ENCODE measurements around the gene TBC1D8. TPM values are rescaled to one million over a fixed set of nuclear protein-coding genes. Genes with fewer than 3 reads are reported as not detected.
A peak's percentile ranks its signal among the peaks of the same experiment; 100 is the strongest.

The TBC1D8 gene
- total RNA-seq, 5 donors from 2014 or later (not counting 1 experiment from before 2014, with no cell fraction given), result 0.40 to 2.1 (median 2.0) TPM

DNA sequence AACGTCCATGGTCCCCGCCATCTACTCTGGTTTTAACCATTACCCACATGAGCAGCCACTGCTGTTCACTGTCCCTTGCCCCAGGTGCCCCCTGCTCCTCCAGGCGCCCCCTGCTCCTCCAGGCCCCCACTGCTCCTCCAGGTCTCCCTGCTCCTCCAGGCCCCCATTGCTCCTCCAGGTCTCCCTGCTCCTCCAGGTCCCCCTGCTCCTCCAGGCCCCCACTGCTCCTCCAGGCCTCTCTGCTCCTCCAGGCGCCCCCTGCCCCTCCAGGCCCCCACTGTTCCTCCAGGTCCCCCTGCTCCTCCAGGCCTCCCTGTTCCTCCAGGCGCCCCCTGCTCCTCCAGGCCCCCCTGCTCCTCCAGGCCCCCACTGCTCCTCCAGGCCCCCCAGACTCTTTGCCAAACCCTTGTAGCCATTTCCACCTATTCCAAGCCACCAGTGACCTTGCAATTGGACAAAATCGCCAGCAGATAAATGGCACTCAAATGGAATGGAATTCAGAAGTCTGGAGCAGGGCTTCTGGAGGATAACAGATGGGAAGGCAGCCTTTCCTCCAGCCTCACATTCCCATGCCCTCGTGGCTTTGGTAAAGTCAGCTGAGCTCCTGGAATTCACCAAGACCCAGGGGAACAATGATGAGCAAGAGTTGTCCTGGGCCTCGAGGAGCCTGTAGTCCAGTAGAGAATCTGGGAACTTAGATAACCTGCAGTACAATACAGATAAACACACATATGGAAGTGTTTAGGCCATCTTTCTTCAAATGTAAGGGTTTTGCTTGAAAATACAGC is 162.4 kb downstream of the TBC1D8 start:
- Mint-ChIP-seq H3K9me3 (no peaks in the 10 kb centered on the region), H3K27me3 (no peaks in the 10 kb centered on the region), H3K4me3 (no peak overlapping the region), H3K27ac (no peak overlapping the region), H3K4me1 (peaks cover 0 to 15% (median 4%) of the 10 kb centered on the region in 3 donors), H3K36me3 (no peaks in the 10 kb centered on the region)
- no peak for ATAC-seq (replicated peaks in 1 of 4)
- Histone ChIP-seq H3K4me3 (ENCODE audit: control insufficient read depth in 1 of 2, extremely low read depth in 1 of 2, low read length in 1 of 2) (no peak overlapping the region), H3K4me1 (ENCODE audit: control insufficient read depth in 1 of 2, extremely low read depth in 1 of 2, insufficient read depth in 2 of 2, low read length in 2 of 2) (no peaks in the 10 kb centered on the region), H3K27me3 (replicated peaks in 1 of 2; ENCODE audit: control insufficient read depth in 2 of 2, extremely low read depth in 1 of 2, insufficient read depth in 2 of 2, low read length in 1 of 2) (no peaks in the 10 kb centered on the region), H3K27ac (ENCODE audit: low read length) (no peak overlapping the region), H3K9me3 (no peaks in the 10 kb centered on the region), H3K36me3 (ENCODE audit: control insufficient read depth in 2 of 2, extremely low read depth in 1 of 2, insufficient read depth in 1 of 2, low read length in 1 of 2) (no peaks in the 10 kb centered on the region)
- DNase-seq, result no peak
- WGBS (ENCODE audit: insufficient coverage), result 80% methylated on average over 1 of the region's 8 CpGs
- POLR2A ChIA-PET, result no interaction called here
- CTCF ChIA-PET, result interaction anchor here in 1 of 2 donors (0.7 to 1.8 kb wide), 2 partner anchors 13 to 379 kb away, joined by 3 to 4 read pairs; partner anchors contain the start of gene RPL31

- no peaks in the 10 kb centered on the region for H3K27me3 ChIP-seq (replicated peaks in 1 of 2; ENCODE audit: control insufficient read depth in 2 of 2, extremely low read depth in 1 of 2, insufficient read depth in 2 of 2, low read length in 1 of 2)
- no peaks in the 10 kb centered on the region for H3K4me1 ChIP-seq (ENCODE audit: control insufficient read depth in 1 of 2, extremely low read depth in 1 of 2, insufficient read depth in 2 of 2, low read length in 2 of 2)
- H3K36me3 Mint-ChIP-seq, result no peaks in the 10 kb centered on the region
- no peaks in the 10 kb centered on the region for H3K9me3 ChIP-seq
- 80% methylated on average over 3 of the region's 4 CpGs for WGBS (ENCODE audit: insufficient coverage)
- POLR2A ChIA-PET, result no interaction called here
- H3K27ac Mint-ChIP-seq, result no peak overlapping the region
- no peaks in the 10 kb centered on the region for H3K9me3 Mint-ChIP-seq
- H3K4me3 ChIP-seq (ENCODE audit: control insufficient read depth in 1 of 2, extremely low read depth in 1 of 2, low read length in 1 of 2), result no peak overlapping the region
- H3K27ac ChIP-seq (ENCODE audit: low read length), result no peak overlapping the region
- peaks cover 0 to 15% (median 4%) of the 10 kb centered on the region in 3 donors for H3K4me1 Mint-ChIP-seq
- no peaks in the 10 kb centered on the region for H3K27me3 Mint-ChIP-seq
- ATAC-seq (replicated peaks in 1 of 4) (no peak), DNase-seq (no peak)
- H3K4me3 Mint-ChIP-seq, result no peak overlapping the region
- CTCF ChIA-PET, result interaction anchor here (1.4 to 3.9 kb wide), 2 partner anchors 378 kb away, joined by 5 to 20 read pairs; no protein-coding TSS in a partner anchor
- H3K36me3 ChIP-seq (ENCODE audit: control insufficient read depth in 2 of 2, extremely low read depth in 1 of 2, insufficient read depth in 1 of 2, low read length in 1 of 2), result no peaks in the 10 kb centered on the region
Observed at GRCh38 chr2:100987974-100988373, 163.2 kb downstream of the TBC1D8 start.

GRCh38 chr2:100987536-100987935 is 163.6 kb downstream of the TBC1D8 start:
- H3K27me3 Mint-ChIP-seq, result no peaks in the 10 kb centered on the region
- H3K27ac Mint-ChIP-seq, result no peak overlapping the region
- CTCF ChIA-PET, result interaction anchor here (1.4 to 3.9 kb wide), 2 partner anchors 378 kb away, joined by 5 to 20 read pairs; no protein-coding TSS in a partner anchor

DNA sequence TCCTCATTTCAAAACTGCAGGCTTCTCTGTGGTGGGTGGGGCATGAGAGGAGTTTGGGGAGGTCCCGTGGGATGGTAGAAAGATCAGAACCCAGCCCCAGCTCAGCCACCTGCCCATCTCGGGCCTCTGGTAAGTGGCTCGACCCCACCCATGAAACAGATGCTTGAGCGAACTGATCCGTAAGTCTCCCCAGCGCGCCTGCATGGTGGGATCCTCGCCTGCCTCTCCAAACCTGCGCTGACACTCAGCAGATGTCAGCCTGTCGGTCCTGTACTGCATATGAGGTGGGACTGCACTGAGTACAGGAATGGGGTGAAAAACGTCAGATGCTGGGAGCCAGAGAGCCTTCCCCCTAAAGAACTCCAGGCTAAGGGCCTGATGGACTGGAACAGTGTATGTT is 165.0 kb downstream of the TBC1D8 start:
- no peak for DNase-seq
- H3K36me3 ChIP-seq (ENCODE audit: control insufficient read depth in 2 of 2, extremely low read depth in 1 of 2, insufficient read depth in 1 of 2, low read length in 1 of 2), result peaks cover 0 to 2% of the 10 kb centered on the region in 2 donors
- Mint-ChIP-seq H3K27ac (no peak overlapping the region), H3K36me3 (no peaks in the 10 kb centered on the region), H3K4me3 (no peak overlapping the region), H3K27me3 (no peaks in the 10 kb centered on the region), H3K4me1 (peaks cover 0 to 6% (median 0%) of the 10 kb centered on the region in 3 donors), H3K9me3 (no peaks in the 10 kb centered on the region)
- CTCF ChIA-PET, result interaction anchor here (1.0 to 3.9 kb wide), 5 partner anchors 376 to 398 kb away, joined by 3 to 20 read pairs (median 10); no protein-coding TSS in a partner anchor
- WGBS (ENCODE audit: insufficient coverage), result 87% methylated on average over 9 of the region's 11 CpGs
- H3K27me3 ChIP-seq (replicated peaks in 1 of 2; ENCODE audit: control insufficient read depth in 2 of 2, extremely low read depth in 1 of 2, insufficient read depth in 2 of 2, low read length in 1 of 2), result no peaks in the 10 kb centered on the region
- POLR2A ChIA-PET, result no interaction called here
- H3K9me3 ChIP-seq, result no peaks in the 10 kb centered on the region
- H3K4me3 ChIP-seq (ENCODE audit: control insufficient read depth in 1 of 2, extremely low read depth in 1 of 2, low read length in 1 of 2), result no peak overlapping the region
- no peaks in the 10 kb centered on the region for H3K4me1 ChIP-seq (ENCODE audit: control insufficient read depth in 1 of 2, extremely low read depth in 1 of 2, insufficient read depth in 2 of 2, low read length in 2 of 2)
- H3K27ac ChIP-seq (ENCODE audit: low read length), result no peak overlapping the region
- no peak for ATAC-seq (replicated peaks in 1 of 4)

More at GRCh38 chr2:100987536-100987935, 163.6 kb downstream of the TBC1D8 start:
- no peaks in the 10 kb centered on the region for H3K9me3 ChIP-seq
- H3K4me3 ChIP-seq (ENCODE audit: control insufficient read depth in 1 of 2, extremely low read depth in 1 of 2, low read length in 1 of 2), result no peak overlapping the region
- Mint-ChIP-seq H3K4me3 (no peak overlapping the region), H3K4me1 (peaks cover 0 to 12% (median 2%) of the 10 kb centered on the region in 3 donors), H3K36me3 (no peaks in the 10 kb centered on the region), H3K9me3 (no peaks in the 10 kb centered on the region)
- DNase-seq (no peak), ATAC-seq (replicated peaks in 1 of 4) (no peak)
- H3K36me3 ChIP-seq (ENCODE audit: control insufficient read depth in 2 of 2, extremely low read depth in 1 of 2, insufficient read depth in 1 of 2, low read length in 1 of 2), result no peaks in the 10 kb centered on the region
- POLR2A ChIA-PET, result no interaction called here
- 79% methylated on average over 2 of the region's 3 CpGs for WGBS (ENCODE audit: insufficient coverage)
- H3K27ac ChIP-seq (ENCODE audit: low read length), result no peak overlapping the region
- no peaks in the 10 kb centered on the region for H3K27me3 ChIP-seq (replicated peaks in 1 of 2; ENCODE audit: control insufficient read depth in 2 of 2, extremely low read depth in 1 of 2, insufficient read depth in 2 of 2, low read length in 1 of 2)
- H3K4me1 ChIP-seq (ENCODE audit: control insufficient read depth in 1 of 2, extremely low read depth in 1 of 2, insufficient read depth in 2 of 2, low read length in 2 of 2), result no peaks in the 10 kb centered on the region

GRCh38 chr2:100984892-100985307 is 166.3 kb downstream of the TBC1D8 start:
- no peaks in the 10 kb centered on the region for H3K36me3 Mint-ChIP-seq
- peaks cover 0 to 2% of the 10 kb centered on the region in 2 donors for H3K27me3 Mint-ChIP-seq
- ATAC-seq (replicated peaks in 1 of 4) (peak; percentile 63 to 79 (median 74)), DNase-seq (peak; percentile 50 to 89 (median 74))
- H3K4me1 Mint-ChIP-seq, result peaks cover 0 to 6% (median 0%) of the 10 kb centered on the region in 3 donors
- H3K27me3 ChIP-seq (replicated peaks in 1 of 2; ENCODE audit: control insufficient read depth in 2 of 2, extremely low read depth in 1 of 2, insufficient read depth in 2 of 2, low read length in 1 of 2), result no peaks in the 10 kb centered on the region
- no peak overlapping the region for H3K27ac ChIP-seq (ENCODE audit: low read length)
- WGBS (ENCODE audit: insufficient coverage), result 30% methylated on average over 7 of the region's 7 CpGs
- H3K9me3 Mint-ChIP-seq, result no peaks in the 10 kb centered on the region
- H3K9me3 ChIP-seq, result no peaks in the 10 kb centered on the region
- peaks cover 0 to 2% of the 10 kb centered on the region in 2 donors for H3K36me3 ChIP-seq (ENCODE audit: control insufficient read depth in 2 of 2, extremely low read depth in 1 of 2, insufficient read depth in 1 of 2, low read length in 1 of 2)
- no peak overlapping the region for H3K27ac Mint-ChIP-seq
- H3K4me3 ChIP-seq (ENCODE audit: control insufficient read depth in 1 of 2, extremely low read depth in 1 of 2, low read length in 1 of 2), result no peak overlapping the region
- ChIA-PET CTCF (interaction anchor here (0.5 to 3.9 kb wide), 6 partner anchors 54 to 447 kb away, joined by 3 to 20 read pairs (median 4); no protein-coding TSS in a partner anchor), POLR2A (interaction anchor here in 1 of 2 donors (0.7 kb wide), 1 partner anchor 383 kb away, joined by 4 read pairs; no protein-coding TSS in a partner anchor)
- H3K4me1 ChIP-seq (ENCODE audit: control insufficient read depth in 1 of 2, extremely low read depth in 1 of 2, insufficient read depth in 2 of 2, low read length in 2 of 2), result no peaks in the 10 kb centered on the region
- no peak overlapping the region for H3K4me3 Mint-ChIP-seq

DNA sequence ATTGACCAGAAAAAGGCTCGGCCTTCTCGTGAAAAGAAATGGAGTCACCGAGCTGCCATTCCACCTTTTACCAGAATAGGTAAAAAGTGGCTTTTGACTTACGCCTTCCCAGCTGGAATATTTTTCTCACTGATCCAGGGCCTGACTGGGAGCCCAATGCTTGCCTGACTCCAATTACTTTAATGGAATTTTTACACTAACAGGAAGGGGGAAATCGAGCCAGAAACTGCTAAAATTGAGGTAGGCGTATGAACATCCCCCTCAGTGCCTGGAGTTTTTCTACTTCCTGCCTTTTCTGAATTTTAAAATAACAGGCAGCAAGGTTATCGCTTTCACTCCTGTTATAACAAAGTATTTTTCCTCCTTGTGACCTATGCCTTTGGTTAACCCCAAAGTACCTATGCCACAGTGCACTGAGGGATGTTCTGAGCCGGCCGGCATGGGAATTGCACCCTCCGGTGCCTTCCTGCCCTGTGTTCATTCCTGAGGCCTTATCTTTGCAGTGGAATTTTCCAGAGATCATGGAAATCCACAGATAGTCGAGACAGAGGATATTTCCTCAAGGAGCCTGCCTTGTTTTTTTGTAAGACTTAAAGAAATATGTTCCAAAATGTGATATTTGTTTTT is 167.4 kb downstream of the TBC1D8 start:
- H3K27ac ChIP-seq (ENCODE audit: low read length), result no peak overlapping the region

More for the DNA sequence above, 167.4 kb downstream of the TBC1D8 start:
- no peaks in the 10 kb centered on the region for H3K36me3 Mint-ChIP-seq
- no peak for ATAC-seq (replicated peaks in 1 of 4)
- H3K4me3 ChIP-seq (ENCODE audit: control insufficient read depth in 1 of 2, extremely low read depth in 1 of 2, low read length in 1 of 2), result no peak overlapping the region
- H3K9me3 Mint-ChIP-seq, result no peaks in the 10 kb centered on the region
- no peak overlapping the region for H3K4me3 Mint-ChIP-seq
- peaks cover 0 to 6% (median 0%) of the 10 kb centered on the region in 3 donors for H3K4me1 Mint-ChIP-seq
- H3K27me3 Mint-ChIP-seq, result peaks cover 0 to 2% of the 10 kb centered on the region in 2 donors
- H3K36me3 ChIP-seq (ENCODE audit: control insufficient read depth in 2 of 2, extremely low read depth in 1 of 2, insufficient read depth in 1 of 2, low read length in 1 of 2), result peaks cover 0 to 2% of the 10 kb centered on the region in 2 donors
- no peak for DNase-seq
- no peaks in the 10 kb centered on the region for H3K9me3 ChIP-seq
- WGBS (ENCODE audit: insufficient coverage), result 72% methylated on average over 6 of the region's 11 CpGs
- ChIA-PET CTCF (interaction anchor here in 1 of 2 donors (0.6 kb wide), 1 partner anchor 376 kb away, joined by 5 read pairs; no protein-coding TSS in a partner anchor), POLR2A (no interaction called here)
- no peaks in the 10 kb centered on the region for H3K27me3 ChIP-seq (replicated peaks in 1 of 2; ENCODE audit: control insufficient read depth in 2 of 2, extremely low read depth in 1 of 2, insufficient read depth in 2 of 2, low read length in 1 of 2)
- no peak overlapping the region for H3K27ac Mint-ChIP-seq
- no peaks in the 10 kb centered on the region for H3K4me1 ChIP-seq (ENCODE audit: control insufficient read depth in 1 of 2, extremely low read depth in 1 of 2, insufficient read depth in 2 of 2, low read length in 2 of 2)

All from T-cell (primary cell).